ENCODE data around the gene GLG1.

Gene GLG1

DNA sequence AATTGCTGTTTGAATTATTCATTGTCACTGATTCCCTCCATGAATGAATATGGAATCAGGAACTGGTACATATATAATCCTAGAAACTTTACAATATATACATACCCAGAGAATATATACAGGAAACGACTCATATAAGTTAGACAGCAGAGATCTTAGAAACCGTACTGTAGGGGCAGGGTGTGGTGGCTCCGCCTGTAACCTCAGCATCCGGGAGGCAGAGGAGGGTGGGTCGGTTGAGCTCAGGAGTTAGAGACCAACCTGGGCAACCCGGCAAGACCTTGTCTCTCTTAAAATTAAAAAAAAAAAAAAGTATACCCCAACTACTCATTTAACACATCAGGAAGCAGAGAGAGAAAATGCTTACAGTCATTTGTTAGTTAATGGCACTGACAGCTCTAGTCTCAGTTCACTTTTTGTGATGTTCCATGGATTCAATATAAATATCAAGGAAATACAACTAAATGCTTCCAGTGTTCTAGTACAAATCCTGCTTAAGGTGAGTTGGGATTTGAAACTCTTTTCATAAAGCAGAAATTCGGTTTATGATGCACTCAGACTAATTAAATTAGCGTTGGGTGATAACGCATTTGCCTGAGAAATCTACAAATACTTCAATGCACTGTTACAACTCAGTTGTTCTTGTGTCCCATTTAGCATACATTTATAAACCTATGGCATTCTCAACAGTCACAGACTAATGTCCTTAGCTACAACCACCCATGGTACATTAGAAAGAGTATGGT lies 5.6 kb downstream of the GLG1 start:
- FAIRE-seq (no peak), DNase-seq (ENCODE audit: insufficient read length, low spot score) (no peak)

DNA sequence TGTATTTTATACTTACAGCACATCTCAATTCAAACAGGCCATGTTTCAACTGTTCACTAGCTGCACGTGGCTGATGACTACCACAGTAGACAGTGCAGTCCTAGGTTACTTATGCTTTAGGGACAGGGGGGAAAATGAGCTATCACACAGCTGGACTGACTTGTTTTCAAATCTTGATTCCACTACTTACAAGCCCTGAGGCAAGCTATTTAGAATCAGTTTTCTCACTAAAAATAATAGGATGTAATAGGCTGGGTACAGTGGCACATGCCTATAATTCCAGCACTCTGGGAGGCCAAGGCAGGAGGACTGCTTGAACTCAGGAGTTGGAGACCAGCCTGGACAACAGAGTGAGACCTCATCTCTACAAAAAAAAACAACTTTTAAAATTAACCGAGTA lies 10.3 kb downstream of the GLG1 start:
- FAIRE-seq (no peak), DNase-seq (ENCODE audit: insufficient read length, low spot score) (no peak)

More for the DNA sequence above, 5.6 kb downstream of the GLG1 start:
- TF ChIP-seq CTCF (IDR thresholded peaks at IDR 0.05; ENCODE audit: insufficient read depth, missing control alignments): no peak

DNA sequence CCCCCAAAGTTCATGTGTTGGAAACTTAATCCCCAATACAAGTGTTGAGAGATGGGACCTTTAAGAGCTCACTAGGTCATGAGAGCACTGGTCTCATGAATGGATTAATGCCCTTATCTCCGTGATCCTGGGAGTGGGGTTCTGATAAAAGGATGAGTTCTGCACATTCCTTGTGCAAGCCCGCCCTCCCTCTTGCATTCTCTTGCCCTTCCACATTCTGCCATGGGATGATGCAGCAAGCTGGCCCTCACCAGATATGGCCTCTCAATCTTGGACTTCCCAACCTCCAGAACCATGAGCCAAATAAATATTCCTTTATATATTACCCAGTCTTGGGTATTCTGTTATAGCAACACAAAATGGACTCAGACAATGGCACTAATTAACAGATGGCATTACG lies 14.1 kb downstream of the GLG1 start:
- no peak for TF ChIP-seq CTCF (IDR thresholded peaks at IDR 0.05; ENCODE audit: insufficient read depth, missing control alignments)
- FAIRE-seq: no peak
- no peak for DNase-seq (ENCODE audit: insufficient read length, low spot score)

More for the DNA sequence above, 10.3 kb downstream of the GLG1 start:
- TF ChIP-seq CTCF (IDR thresholded peaks at IDR 0.05; ENCODE audit: insufficient read depth, missing control alignments): no peak

DNA sequence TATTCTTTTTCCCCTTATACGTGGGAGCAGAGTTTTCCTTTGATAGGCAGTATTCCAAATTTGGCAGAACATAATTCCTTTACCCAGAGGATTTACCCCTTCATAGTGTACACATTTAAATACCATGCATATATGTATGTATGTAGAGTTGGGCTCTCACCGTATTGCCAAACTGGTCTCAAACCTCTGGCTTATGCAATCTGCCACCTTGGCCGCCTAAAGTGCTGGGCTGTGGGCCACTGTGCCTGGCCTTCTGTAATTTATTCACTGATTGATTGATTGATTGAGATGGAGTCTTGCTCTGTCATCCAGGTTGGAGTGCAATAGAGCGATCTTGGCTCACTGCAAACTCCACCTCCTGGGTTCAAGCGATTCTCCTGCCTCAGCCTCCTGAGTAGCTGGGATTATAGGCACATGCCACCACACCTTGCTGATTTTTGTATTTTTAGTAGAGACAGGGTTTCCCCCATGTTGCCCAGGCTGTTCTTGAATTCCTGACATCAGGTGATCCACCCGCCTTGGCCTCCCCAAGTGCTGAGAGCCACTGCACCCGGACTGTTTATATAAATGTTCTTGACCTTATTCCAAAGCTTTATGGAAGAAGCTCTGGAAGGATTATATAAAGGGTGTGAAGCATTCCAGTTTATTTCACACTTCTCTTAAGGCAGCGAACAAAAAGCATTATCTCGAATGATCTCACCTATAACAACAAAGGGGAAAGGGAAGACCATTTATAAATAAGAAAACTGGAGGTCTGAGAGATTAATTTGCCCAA lies 14.9 kb downstream of the GLG1 start:
- DNase-seq (ENCODE audit: insufficient read length, low spot score): no peak
- FAIRE-seq: no peak

DNA sequence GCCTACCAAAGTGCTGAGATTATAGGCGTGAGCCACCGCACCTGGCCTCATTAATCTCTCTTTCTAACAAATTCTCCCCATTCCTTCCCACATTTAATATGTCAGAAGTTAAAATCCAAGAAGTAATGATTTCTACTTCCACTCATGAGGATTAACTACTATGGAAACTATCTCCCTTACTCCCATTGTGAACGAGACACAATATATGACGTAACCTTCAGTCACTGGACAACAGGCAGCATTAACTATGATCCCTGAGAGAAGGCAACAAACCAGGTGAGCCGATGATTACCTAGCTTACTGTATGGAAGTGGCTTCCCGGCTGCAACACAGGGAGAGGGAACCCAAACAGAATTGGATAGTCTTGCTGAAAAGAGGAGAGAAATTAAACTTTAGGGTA lies 20.0 kb downstream of the GLG1 start:
- no peak for DNase-seq (ENCODE audit: insufficient read length, low spot score)
- TF ChIP-seq CTCF (IDR thresholded peaks at IDR 0.05; ENCODE audit: insufficient read depth, missing control alignments): no peak
- FAIRE-seq: no peak

More for the DNA sequence above, 14.9 kb downstream of the GLG1 start:
- TF ChIP-seq CTCF (IDR thresholded peaks at IDR 0.05; ENCODE audit: insufficient read depth, missing control alignments): no peak

DNA sequence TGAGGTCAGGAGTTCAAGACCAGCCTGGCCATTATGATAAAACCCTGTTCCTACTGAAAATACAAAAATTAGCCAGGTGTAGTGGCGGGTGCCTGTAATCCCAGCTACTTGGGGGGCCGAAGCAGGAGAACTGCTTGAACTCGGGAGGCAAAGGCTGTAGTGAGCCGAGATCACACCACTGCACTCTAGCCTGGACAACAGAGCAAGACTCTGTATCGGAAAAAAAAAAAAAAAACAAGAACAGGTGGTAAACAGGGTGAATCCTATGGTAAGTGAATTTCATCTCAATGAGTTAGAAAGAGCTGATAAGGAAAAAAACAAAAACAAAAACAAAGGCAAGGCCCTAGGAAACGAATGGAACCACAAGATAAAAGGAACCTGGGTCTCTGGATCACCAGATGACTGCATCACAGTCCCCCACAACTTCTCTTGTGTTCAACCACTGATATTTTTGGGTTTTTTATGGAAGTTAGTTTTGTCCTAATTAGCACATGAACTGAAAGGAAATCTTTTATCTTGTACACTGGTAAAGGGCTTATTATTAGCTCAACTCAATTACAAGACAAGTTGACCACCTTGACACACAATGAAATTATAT lies 21.0 kb downstream of the GLG1 start:
- FAIRE-seq (no peak), DNase-seq (ENCODE audit: insufficient read length, low spot score) (no peak)
- no peak for TF ChIP-seq CTCF (IDR thresholded peaks at IDR 0.05; ENCODE audit: insufficient read depth, missing control alignments)

Measured in D721Med (cell line).